Central memory CD8-positive, alpha-beta T cell (primary cell): Measurements from ENCODE around the gene NPM3.

Source experiments
- ATAC-seq: fragments of 150-1000 bp; cut with Tn5 transposase; replicated peaks from 2 replicates; pipeline ENCODE4 v1.10.0; 2022; ENCODE audit warnings: mild to moderate bottlenecking, moderate FRiP score, moderate number of reproducible peaks; ENCODE audit not compliant: poor library complexity, severe bottlenecking; ENCODE audit errors: extremely low read depth
- DNase-seq, 2 donors: peaks; one replicate each; pipeline ENCODE4 v3.0.0; 2021; ENCODE audit warnings: low spot score in 2 of 2
- H3K27ac Mint-ChIP-seq: one replicate; pipeline ENCODE4 v1.8.0; 2022; ENCODE audit warnings: low read depth, mild to moderate bottlenecking, moderate library complexity, mixed read lengths
- H3K27me3 Mint-ChIP-seq: one replicate; pipeline ENCODE4 v1.8.0; 2022; ENCODE audit warnings: mixed read lengths
- H3K36me3 Mint-ChIP-seq: one replicate; pipeline ENCODE4 v1.8.0; 2022; ENCODE audit warnings: mild to moderate bottlenecking, moderate library complexity, mixed read lengths; ENCODE audit not compliant: insufficient read depth
- H3K4me1 Mint-ChIP-seq: one replicate; pipeline ENCODE4 v1.8.0; 2022; ENCODE audit warnings: mixed read lengths
- H3K4me3 Mint-ChIP-seq: one replicate; pipeline ENCODE4 v1.8.0; 2022; ENCODE audit warnings: mild to moderate bottlenecking, moderate library complexity, mixed read lengths
- H3K9me3 Mint-ChIP-seq: one replicate; pipeline ENCODE4 v1.8.0; 2022; ENCODE audit warnings: mixed read lengths

The NPM3 gene

GRCh38 chr10:101776161-101776817 is 7.0 kb downstream of the NPM3 start:
- no peak for DNase-seq
- Mint-ChIP-seq H3K9me3 (no peaks in the 10 kb centered on the region), H3K27me3 (peaks cover 71% of the 10 kb centered on the region), H3K36me3 (peaks cover 2% of the 10 kb centered on the region), H3K4me3 (peak overlapping the region; percentile 71), H3K4me1 (peaks cover 19% of the 10 kb centered on the region), H3K27ac (no peak overlapping the region)
- no peak for ATAC-seq

GRCh38 chr10:101775273-101776160 is 7.7 kb downstream of the NPM3 start, which contains the start of gene FGF8:
Gene FGF8 (minus strand): TSS chr10:101776114. CDS start chr10:101775900, 214 bp downstream.
- Mint-ChIP-seq H3K27ac (peak within 1 kb of the TSS; percentile 55), H3K36me3 (peaks cover 2% of the 10 kb centered on the region), H3K4me3 (peak within 1 kb of the TSS; percentile 71), H3K4me1 (peaks cover 19% of the 10 kb centered on the region), H3K9me3 (no peaks in the 10 kb centered on the region), H3K27me3 (peaks cover 77% of the 10 kb centered on the region)
- no peak for ATAC-seq
- DNase-seq: no peak

- H3K4me1 Mint-ChIP-seq: peaks cover 19% of the 10 kb centered on the region
- no peak for ATAC-seq
- no peaks in the 10 kb centered on the region for H3K9me3 Mint-ChIP-seq
- DNase-seq: no peak
- peak overlapping the region; percentile 55 for H3K27ac Mint-ChIP-seq
- peaks cover 2% of the 10 kb centered on the region for H3K36me3 Mint-ChIP-seq
- H3K27me3 Mint-ChIP-seq: peaks cover 77% of the 10 kb centered on the region
- peak overlapping the region; percentile 38 for H3K4me3 Mint-ChIP-seq
Measured at GRCh38 chr10:101774589-101775272, 8.5 kb downstream of the NPM3 start.

GRCh38 chr10:101773923-101774588 is 9.2 kb downstream of the NPM3 start:
- Mint-ChIP-seq H3K27me3 (peaks cover 79% of the 10 kb centered on the region), H3K27ac (peak overlapping the region; percentile 55), H3K4me1 (peaks cover 16% of the 10 kb centered on the region), H3K9me3 (no peaks in the 10 kb centered on the region), H3K4me3 (no peak overlapping the region), H3K36me3 (peaks cover 2% of the 10 kb centered on the region)
- ATAC-seq: no peak
- no peak for DNase-seq

- DNase-seq (no peak), ATAC-seq (no peak)
- H3K36me3 Mint-ChIP-seq: no peaks in the 10 kb centered on the region
- no peak overlapping the region for H3K4me3 Mint-ChIP-seq
- no peak overlapping the region for H3K27ac Mint-ChIP-seq
- no peaks in the 10 kb centered on the region for H3K9me3 Mint-ChIP-seq
- peaks cover 11% of the 10 kb centered on the region for H3K4me1 Mint-ChIP-seq
- H3K27me3 Mint-ChIP-seq: peaks cover 73% of the 10 kb centered on the region
Measured at GRCh38 chr10:101772895-101773761, 10.1 kb downstream of the NPM3 start.

- Mint-ChIP-seq H3K27ac (no peak overlapping the region), H3K27me3 (peaks cover 64% of the 10 kb centered on the region), H3K4me3 (no peak overlapping the region), H3K36me3 (no peaks in the 10 kb centered on the region), H3K4me1 (peaks cover 11% of the 10 kb centered on the region), H3K9me3 (no peaks in the 10 kb centered on the region)
- DNase-seq (no peak), ATAC-seq (no peak)
Measured at GRCh38 chr10:101772017-101772894, 11.0 kb downstream of the NPM3 start.

GRCh38 chr10:101771380-101771779 is 11.9 kb downstream of the NPM3 start:
- H3K9me3 Mint-ChIP-seq: no peaks in the 10 kb centered on the region
- ATAC-seq (no peak), DNase-seq (no peak)
- peaks cover 63% of the 10 kb centered on the region for H3K27me3 Mint-ChIP-seq
- no peak overlapping the region for H3K27ac Mint-ChIP-seq
- peaks cover 6% of the 10 kb centered on the region for H3K4me1 Mint-ChIP-seq
- no peaks in the 10 kb centered on the region for H3K36me3 Mint-ChIP-seq
- no peak overlapping the region for H3K4me3 Mint-ChIP-seq

- no peaks in the 10 kb centered on the region for H3K36me3 Mint-ChIP-seq
- no peaks in the 10 kb centered on the region for H3K9me3 Mint-ChIP-seq
- no peak overlapping the region for H3K27ac Mint-ChIP-seq
- peaks cover 6% of the 10 kb centered on the region for H3K4me1 Mint-ChIP-seq
- no peak overlapping the region for H3K4me3 Mint-ChIP-seq
- H3K27me3 Mint-ChIP-seq: peaks cover 64% of the 10 kb centered on the region
- ATAC-seq: no peak
- no peak for DNase-seq
Measured at GRCh38 chr10:101770331-101771215, 12.7 kb downstream of the NPM3 start.

- no peak overlapping the region for H3K4me3 Mint-ChIP-seq
- H3K4me1 Mint-ChIP-seq: peaks cover 6% of the 10 kb centered on the region
- ATAC-seq (no peak), DNase-seq (no peak)
- H3K27ac Mint-ChIP-seq: no peak overlapping the region
- H3K9me3 Mint-ChIP-seq: no peaks in the 10 kb centered on the region
- H3K27me3 Mint-ChIP-seq: peaks cover 58% of the 10 kb centered on the region
- H3K36me3 Mint-ChIP-seq: no peaks in the 10 kb centered on the region
Measured at GRCh38 chr10:101769541-101770180, 13.6 kb downstream of the NPM3 start.

- H3K27me3 Mint-ChIP-seq: peaks cover 49% of the 10 kb centered on the region
- H3K9me3 Mint-ChIP-seq: no peaks in the 10 kb centered on the region
- ATAC-seq: no peak
Measured at GRCh38 chr10:101768791-101769170, 14.5 kb downstream of the NPM3 start.

More at GRCh38 chr10:101768791-101769170, 14.5 kb downstream of the NPM3 start:
- H3K36me3 Mint-ChIP-seq: no peaks in the 10 kb centered on the region
- no peak for DNase-seq
- H3K4me3 Mint-ChIP-seq: no peak overlapping the region
- H3K4me1 Mint-ChIP-seq: peaks cover under 1% of the 10 kb centered on the region
- H3K27ac Mint-ChIP-seq: no peak overlapping the region
